ENCODE measurements around the gene TARBP2. TPM values are rescaled to one million over a fixed set of nuclear protein-coding genes. Genes with fewer than 3 reads are reported as not detected.

The TARBP2 gene
- total RNA-seq, 1 donor from 2014 or later = 36.1 TPM

- DNase-seq (ENCODE audit: low read depth in 2 of 2) = no peak
Observed at GRCh38 chr12:53552361-53553327, 51.6 kb downstream of the TARBP2 start.

Other genes starting within 250 kb of the TARBP2 start
- gene ESPL1, start 233.0 kb upstream of the TARBP2 start, total RNA-seq = 0.99 and 3.7 TPM in 2 replicates
- 412 and 577 TPM in 2 replicates for gene PFDN5, start 205.7 kb upstream of the TARBP2 start, total RNA-seq
- 31.6 and 35.9 TPM in 2 replicates for gene MYG1, start 201.6 kb upstream of the TARBP2 start, total RNA-seq
- gene AAAS, start 179.7 kb upstream of the TARBP2 start, total RNA-seq = 23.8 and 24.6 TPM in 2 replicates
- not detected in 2 replicates for gene SP7, start 164.9 kb upstream of the TARBP2 start, total RNA-seq
- gene SP1, start 121.1 kb upstream of the TARBP2 start, total RNA-seq = 21.4 and 26.8 TPM in 2 replicates
- not detected in 2 replicates for gene AMHR2, start 77.4 kb upstream of the TARBP2 start, total RNA-seq
- 14.1 and 17.9 TPM in 2 replicates for gene PRR13, start 59.5 kb upstream of the TARBP2 start, total RNA-seq
- gene PCBP2, start 49.2 kb upstream of the TARBP2 start, total RNA-seq = 299 TPM in 2 replicates
- gene MAP3K12, start 1.8 kb upstream of the TARBP2 start, total RNA-seq = 2.4 and 5.7 TPM in 2 replicates
- gene NPFF, start 6.2 kb downstream of the TARBP2 start, total RNA-seq = not detected in 2 replicates
- 9.2 and 10.5 TPM in 2 replicates for gene ATF7, start 125.1 kb downstream of the TARBP2 start, total RNA-seq
- 129 and 141 TPM in 2 replicates for gene ATP5MC2, start 174.8 kb downstream of the TARBP2 start, total RNA-seq
- 47.3 and 77.8 TPM in 2 replicates for gene CALCOCO1, start 226.2 kb downstream of the TARBP2 start, total RNA-seq